ENCODE results near the gene TCEA3. TPM values are rescaled to one million over a fixed set of nuclear protein-coding genes. Genes with fewer than 3 reads are reported as not detected.

The TCEA3 gene
- total RNA-seq, 2 experiments from 2014 or later = 11.4 to 12.1 TPM

DNA sequence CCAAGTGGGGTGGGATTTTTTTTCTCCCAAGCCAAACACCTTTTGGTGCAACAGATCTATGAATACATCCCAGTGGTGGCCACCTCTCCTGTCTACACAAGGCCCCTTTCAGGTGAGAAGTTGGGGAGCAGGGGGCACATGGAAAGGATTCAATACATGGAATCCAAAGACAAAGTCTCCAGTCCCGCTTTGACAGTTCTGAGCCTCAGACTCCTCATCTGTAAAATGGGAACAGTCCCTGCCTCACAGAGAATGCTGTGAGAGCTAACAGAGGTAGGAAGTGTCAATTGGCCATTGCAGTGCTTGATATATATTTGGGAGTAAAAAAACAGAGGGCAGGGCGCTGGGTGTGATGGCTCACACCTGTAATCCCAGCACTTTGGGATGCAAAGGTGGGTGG, 28.2 kb downstream of the TCEA3 start:
- H3K4me1 Mint-ChIP-seq (ENCODE audit: low read depth) = peaks cover 3% of the 10 kb centered on the region
- ChIA-PET CTCF (interaction anchor here (3.8 kb wide), 1 partner anchor 8 kb away, joined by 22 read pairs; no protein-coding TSS in a partner anchor), POLR2A (no interaction called here)
- ATAC-seq = no peak
- H3K27ac Mint-ChIP-seq = no peak overlapping the region
- DNase-seq = no peak
- peaks cover 2% of the 10 kb centered on the region for H3K36me3 Mint-ChIP-seq (ENCODE audit: low read depth)
- no peaks in the 10 kb centered on the region for H3K9me3 Mint-ChIP-seq (ENCODE audit: insufficient read depth)
- H3K27me3 Mint-ChIP-seq (ENCODE audit: low read depth) = no peaks in the 10 kb centered on the region
- no peak overlapping the region for H3K4me3 Mint-ChIP-seq

DNA sequence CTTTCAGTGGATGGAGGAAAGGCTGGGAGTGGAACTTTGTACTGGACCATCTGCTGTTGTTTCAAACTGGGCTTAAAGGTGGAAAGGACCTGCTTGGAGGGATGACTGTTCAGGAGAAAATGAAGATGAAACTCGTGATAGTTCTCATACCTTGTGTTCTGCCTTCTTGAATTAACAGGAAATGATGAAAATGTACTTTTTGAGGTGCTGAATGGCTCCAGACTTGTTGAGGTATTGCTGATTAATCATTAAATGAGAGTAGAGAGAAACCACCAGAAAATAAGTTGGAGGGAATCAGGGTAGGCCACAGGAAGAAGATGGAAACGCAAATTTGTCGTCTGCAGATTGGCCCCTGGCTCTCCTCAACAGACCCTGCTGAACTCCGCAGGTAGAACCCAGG, 28.7 kb downstream of the TCEA3 start:
- Mint-ChIP-seq H3K27ac (no peak overlapping the region), H3K36me3 (ENCODE audit: low read depth) (peaks cover 2% of the 10 kb centered on the region), H3K4me1 (ENCODE audit: low read depth) (peaks cover 3% of the 10 kb centered on the region), H3K27me3 (ENCODE audit: low read depth) (no peaks in the 10 kb centered on the region), H3K4me3 (no peak overlapping the region), H3K9me3 (ENCODE audit: insufficient read depth) (no peaks in the 10 kb centered on the region)
- POLR2A ChIA-PET = no interaction called here
- CTCF ChIA-PET = interaction anchor here (3.8 kb wide), 1 partner anchor 8 kb away, joined by 22 read pairs; no protein-coding TSS in a partner anchor
- ATAC-seq = no peak
- no peak for DNase-seq

DNA sequence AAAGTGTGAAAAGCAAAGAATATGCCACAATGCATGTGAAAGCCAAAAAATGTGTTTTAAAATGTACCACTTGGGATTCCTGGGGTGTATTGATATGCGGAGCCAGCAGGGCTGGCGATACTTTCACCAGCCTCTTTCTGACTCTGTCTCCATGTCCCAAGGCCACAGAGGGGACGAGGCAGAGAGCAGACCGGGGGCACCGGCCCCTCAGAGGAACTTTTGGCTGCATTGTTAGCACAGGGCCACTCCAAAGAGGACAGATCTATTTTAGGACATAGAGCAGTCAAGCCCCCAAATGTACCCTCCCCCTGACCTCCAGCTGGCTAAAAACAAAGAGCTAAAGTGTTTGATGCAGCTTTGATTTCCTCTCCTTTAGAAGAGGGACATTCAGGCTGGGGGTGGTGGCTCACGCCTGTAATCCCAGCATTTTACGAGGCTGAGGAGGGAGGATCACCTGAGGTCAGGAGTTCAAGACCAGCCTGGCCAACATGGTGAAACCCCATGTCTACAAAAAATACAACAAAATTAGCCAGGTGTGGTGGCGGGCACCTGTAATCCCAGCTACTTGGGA, 29.3 kb downstream of the TCEA3 start:
- Mint-ChIP-seq H3K27ac (no peak overlapping the region), H3K36me3 (ENCODE audit: low read depth) (peaks cover 2% of the 10 kb centered on the region), H3K27me3 (ENCODE audit: low read depth) (no peaks in the 10 kb centered on the region), H3K4me1 (ENCODE audit: low read depth) (peaks cover 3% of the 10 kb centered on the region), H3K9me3 (ENCODE audit: insufficient read depth) (no peaks in the 10 kb centered on the region), H3K4me3 (no peak overlapping the region)
- DNase-seq = no peak
- no peak for ATAC-seq
- ChIA-PET POLR2A (interaction anchor here (1.9 kb wide), 1 partner anchor 51 kb away, joined by 4 read pairs; the partner anchor contains the start of gene HNRNPR), CTCF (interaction anchor here (3.8 kb wide), 1 partner anchor 9 kb away, joined by 22 read pairs; no protein-coding TSS in a partner anchor)

DNA sequence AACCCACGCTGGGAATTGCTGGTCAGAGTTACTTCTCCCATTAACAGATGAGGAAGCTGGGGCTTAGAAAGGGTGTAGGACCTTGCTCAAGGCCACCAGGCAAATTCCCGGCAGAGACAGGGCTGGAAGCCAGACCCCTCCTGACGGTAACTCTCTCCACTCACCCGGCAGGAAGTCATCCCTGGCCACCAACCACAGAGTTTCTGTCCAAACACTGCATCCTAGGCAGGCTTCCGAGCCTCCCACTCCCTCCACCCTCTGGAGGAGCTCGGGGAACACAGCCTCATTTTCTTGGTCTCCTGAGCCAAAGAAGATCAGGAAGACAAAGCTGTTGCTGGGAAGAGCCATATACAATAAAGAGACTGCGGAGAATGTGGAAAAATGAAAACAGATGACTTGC, 29.9 kb downstream of the TCEA3 start:
- CTCF ChIA-PET = interaction anchor here (3.8 kb wide), 1 partner anchor 9 kb away, joined by 22 read pairs; no protein-coding TSS in a partner anchor
- no peak for ATAC-seq
- H3K4me3 Mint-ChIP-seq = no peak overlapping the region
- H3K9me3 Mint-ChIP-seq (ENCODE audit: insufficient read depth) = no peaks in the 10 kb centered on the region
- peaks cover 2% of the 10 kb centered on the region for H3K36me3 Mint-ChIP-seq (ENCODE audit: low read depth)
- no peaks in the 10 kb centered on the region for H3K27me3 Mint-ChIP-seq (ENCODE audit: low read depth)
- peaks cover 3% of the 10 kb centered on the region for H3K4me1 Mint-ChIP-seq (ENCODE audit: low read depth)
- H3K27ac Mint-ChIP-seq = no peak overlapping the region
- no peak for DNase-seq
- POLR2A ChIA-PET = interaction anchor here (1.9 kb wide), 1 partner anchor 50 kb away, joined by 4 read pairs; the partner anchor contains the start of gene HNRNPR

DNA sequence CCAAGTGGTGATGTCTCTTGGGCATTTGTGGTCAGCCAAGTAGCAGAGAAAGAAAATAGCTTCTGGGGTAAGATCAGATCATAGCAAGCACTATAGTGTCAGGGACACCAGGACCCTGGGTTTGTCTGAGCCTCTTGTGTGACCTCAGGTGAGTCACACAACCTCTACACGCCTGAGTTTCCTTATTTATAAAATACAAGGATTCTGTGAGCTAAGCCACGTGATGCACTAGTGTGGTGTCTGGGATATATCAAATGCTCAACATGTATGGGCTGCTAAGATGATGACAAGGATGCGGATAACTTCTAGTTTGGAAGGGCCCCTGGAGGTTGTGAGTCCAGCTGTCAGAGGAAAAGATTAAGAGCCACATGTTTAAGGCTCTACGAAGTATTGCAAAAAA, 30.4 kb downstream of the TCEA3 start:
- POLR2A ChIA-PET = interaction anchor here (1.9 kb wide), 1 partner anchor 50 kb away, joined by 4 read pairs; the partner anchor contains the start of gene HNRNPR

DNA sequence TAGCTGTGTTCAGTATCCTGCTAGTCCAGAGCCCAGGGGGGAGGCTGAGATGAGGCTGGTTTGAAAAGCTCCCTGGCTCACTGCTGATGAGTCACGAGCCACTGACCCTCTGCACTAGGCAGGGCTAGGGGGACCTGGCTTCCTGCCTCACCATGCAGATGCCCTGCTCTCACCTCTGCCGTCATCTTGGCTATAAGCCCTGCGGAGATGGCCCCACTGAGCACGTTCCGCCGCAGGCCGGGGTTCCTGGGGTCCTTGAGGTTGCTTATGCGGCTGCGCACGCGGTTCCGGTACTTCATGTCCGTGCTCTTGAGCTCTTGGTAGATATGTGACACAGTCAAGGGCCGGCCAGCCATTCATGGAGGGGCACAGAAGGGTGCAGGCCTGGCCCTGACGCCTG, 30.8 kb downstream of the TCEA3 start:
- Mint-ChIP-seq H3K9me3 (ENCODE audit: insufficient read depth) (no peaks in the 10 kb centered on the region), H3K27ac (no peak overlapping the region), H3K4me1 (ENCODE audit: low read depth) (peaks cover 3% of the 10 kb centered on the region), H3K27me3 (ENCODE audit: low read depth) (no peaks in the 10 kb centered on the region), H3K4me3 (no peak overlapping the region), H3K36me3 (ENCODE audit: low read depth) (peaks cover 2% of the 10 kb centered on the region)
- no peak for ATAC-seq
- no peak for DNase-seq
- CTCF ChIA-PET = interaction anchor here (3.8 kb wide), 1 partner anchor 10 kb away, joined by 22 read pairs; no protein-coding TSS in a partner anchor
- POLR2A ChIA-PET = interaction anchor here (1.9 kb wide), 1 partner anchor 49 kb away, joined by 4 read pairs; the partner anchor contains the start of gene HNRNPR

More for the DNA sequence above, 30.4 kb downstream of the TCEA3 start:
- CTCF ChIA-PET = interaction anchor here (3.8 kb wide), 1 partner anchor 10 kb away, joined by 22 read pairs; no protein-coding TSS in a partner anchor
- peaks cover 2% of the 10 kb centered on the region for H3K36me3 Mint-ChIP-seq (ENCODE audit: low read depth)
- no peak overlapping the region for H3K27ac Mint-ChIP-seq
- no peaks in the 10 kb centered on the region for H3K27me3 Mint-ChIP-seq (ENCODE audit: low read depth)
- no peaks in the 10 kb centered on the region for H3K9me3 Mint-ChIP-seq (ENCODE audit: insufficient read depth)
- no peak overlapping the region for H3K4me3 Mint-ChIP-seq
- no peak for DNase-seq
- H3K4me1 Mint-ChIP-seq (ENCODE audit: low read depth) = peaks cover 3% of the 10 kb centered on the region
- ATAC-seq = no peak

DNA sequence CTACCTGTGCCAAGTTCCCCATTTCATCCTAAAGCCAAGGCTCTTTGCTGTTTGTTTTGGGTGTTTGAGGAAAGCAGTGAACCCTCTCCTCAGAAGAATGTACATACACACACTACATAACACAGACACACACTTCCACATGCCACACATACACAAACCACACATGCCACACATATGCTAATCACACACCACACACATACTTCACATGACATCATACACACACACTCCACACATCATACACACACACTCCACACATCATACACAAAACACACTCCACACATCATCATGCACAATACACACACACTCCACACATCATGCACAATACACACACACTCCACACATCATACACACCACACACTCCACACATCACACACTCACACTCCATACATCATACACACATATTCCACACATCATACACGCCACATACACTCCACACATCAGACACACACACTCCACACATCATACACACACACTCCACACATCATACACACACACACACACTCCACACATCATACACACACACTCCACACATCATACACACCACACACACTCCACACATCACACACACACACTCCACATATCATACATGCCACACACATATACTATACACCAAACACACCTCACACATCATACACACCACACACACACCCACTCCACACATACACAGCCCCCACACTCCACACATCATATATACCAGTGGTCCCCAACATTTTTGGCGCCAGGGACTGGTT, 32.3 kb downstream of the TCEA3 start:
- no peak overlapping the region for H3K27ac Mint-ChIP-seq
- DNase-seq (no peak), ATAC-seq (no peak)
- H3K27me3 Mint-ChIP-seq (ENCODE audit: low read depth) = no peaks in the 10 kb centered on the region
- ChIA-PET POLR2A (no interaction called here), CTCF (no interaction called here)
- H3K9me3 Mint-ChIP-seq (ENCODE audit: insufficient read depth) = no peaks in the 10 kb centered on the region
- H3K4me1 Mint-ChIP-seq (ENCODE audit: low read depth) = peaks cover 3% of the 10 kb centered on the region
- H3K36me3 Mint-ChIP-seq (ENCODE audit: low read depth) = peaks cover 2% of the 10 kb centered on the region
- H3K4me3 Mint-ChIP-seq = no peak overlapping the region

DNA sequence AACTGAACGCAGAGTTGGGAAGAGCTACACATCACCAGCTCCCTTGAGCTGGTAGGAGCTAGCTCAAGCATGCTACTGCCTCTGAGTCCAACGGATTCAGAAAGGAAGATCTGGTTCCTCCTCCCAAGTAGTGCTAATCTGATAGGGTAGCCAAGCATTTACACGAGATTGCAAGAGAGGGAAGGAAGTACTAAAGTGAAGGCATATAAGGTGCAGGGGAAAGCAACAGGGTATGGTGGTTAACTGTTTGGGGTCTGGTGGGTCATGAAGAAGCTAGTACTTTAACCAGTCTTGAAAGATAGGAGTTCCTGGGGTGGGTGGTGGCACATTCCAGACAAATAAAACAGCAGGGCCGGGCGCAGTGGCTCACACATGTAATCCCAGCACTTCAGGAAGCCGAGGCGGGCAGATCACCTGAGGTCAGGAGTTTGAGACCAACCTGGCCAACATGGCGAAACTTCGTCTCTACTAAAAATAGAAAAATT, 34.7 kb downstream of the TCEA3 start:
- Mint-ChIP-seq H3K4me1 (ENCODE audit: low read depth) (no peaks in the 10 kb centered on the region), H3K27ac (no peak overlapping the region), H3K4me3 (no peak overlapping the region), H3K27me3 (ENCODE audit: low read depth) (no peaks in the 10 kb centered on the region), H3K36me3 (ENCODE audit: low read depth) (no peaks in the 10 kb centered on the region), H3K9me3 (ENCODE audit: insufficient read depth) (no peaks in the 10 kb centered on the region)
- DNase-seq = no peak
- ChIA-PET POLR2A (interaction anchor here (0.7 kb wide), 1 partner anchor 168 kb away, joined by 3 read pairs; no protein-coding TSS in a partner anchor), CTCF (interaction anchor here (0.5 to 5.3 kb wide), 3 partner anchors 14 to 109 kb away, joined by 3 to 21 read pairs (median 4); partner anchors contain the start of gene HNRNPR)
- no peak for ATAC-seq

DNA sequence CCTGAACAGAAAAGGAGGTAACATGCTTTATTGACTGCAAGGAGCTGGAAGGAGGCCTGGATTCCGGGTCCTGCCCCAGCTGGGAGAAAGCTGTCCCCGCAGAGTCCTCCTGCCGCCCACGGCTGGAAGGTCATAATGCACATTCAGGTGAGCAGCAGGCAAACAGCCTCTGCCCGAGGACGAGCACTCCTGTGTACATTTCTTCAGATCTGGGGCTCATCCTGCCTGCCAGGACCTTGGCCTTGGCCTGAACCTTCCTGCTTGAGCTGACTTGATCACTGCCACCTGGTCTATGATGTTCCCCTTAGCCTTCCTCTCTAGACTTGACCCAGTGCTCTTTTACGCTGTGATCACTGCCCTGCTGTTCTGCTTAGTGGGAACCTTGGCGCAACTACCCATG, 37.1 kb downstream of the TCEA3 start:
- Mint-ChIP-seq H3K9me3 (ENCODE audit: insufficient read depth) (no peaks in the 10 kb centered on the region), H3K4me1 (ENCODE audit: low read depth) (no peaks in the 10 kb centered on the region), H3K27ac (no peak overlapping the region), H3K36me3 (ENCODE audit: low read depth) (no peaks in the 10 kb centered on the region), H3K4me3 (no peak overlapping the region), H3K27me3 (ENCODE audit: low read depth) (no peaks in the 10 kb centered on the region)
- ChIA-PET POLR2A (no interaction called here), CTCF (interaction anchor here (5.3 kb wide), 1 partner anchor 16 kb away, joined by 21 read pairs; no protein-coding TSS in a partner anchor)
- ATAC-seq (no peak), DNase-seq (no peak)

DNA sequence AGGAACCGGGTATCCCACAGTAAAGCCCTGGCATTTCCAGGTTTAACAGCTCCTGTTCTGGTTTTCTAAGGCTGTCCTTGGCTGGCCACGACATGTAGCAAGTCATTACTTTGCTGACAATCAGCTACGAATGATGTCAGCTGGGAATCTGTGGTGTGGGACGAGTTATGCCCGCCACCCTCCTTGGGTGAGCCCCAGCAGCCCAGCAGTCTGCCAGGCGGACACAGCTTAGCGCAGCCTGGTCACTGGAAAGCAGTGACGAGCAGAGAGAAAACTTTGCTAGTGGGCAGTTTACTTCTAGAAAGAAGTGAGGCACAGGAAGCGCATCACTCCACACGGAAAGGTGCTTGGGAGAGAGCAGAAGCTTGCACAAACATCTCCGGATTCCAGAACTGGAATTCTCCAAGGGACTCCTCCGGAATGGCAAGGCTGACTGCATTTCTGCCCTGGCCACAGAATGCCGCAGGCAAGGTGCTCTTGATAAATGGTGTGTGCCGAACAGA, 39.4 kb downstream of the TCEA3 start:
- Mint-ChIP-seq H3K27me3 (ENCODE audit: low read depth) (no peaks in the 10 kb centered on the region), H3K27ac (no peak overlapping the region), H3K36me3 (ENCODE audit: low read depth) (no peaks in the 10 kb centered on the region), H3K4me3 (no peak overlapping the region), H3K9me3 (ENCODE audit: insufficient read depth) (no peaks in the 10 kb centered on the region), H3K4me1 (ENCODE audit: low read depth) (no peaks in the 10 kb centered on the region)
- ATAC-seq = no peak
- no peak for DNase-seq
- POLR2A ChIA-PET = no interaction called here
- CTCF ChIA-PET = interaction anchor here (1.1 kb wide), 1 partner anchor 19 kb away, joined by 5 read pairs; no protein-coding TSS in a partner anchor

DNA sequence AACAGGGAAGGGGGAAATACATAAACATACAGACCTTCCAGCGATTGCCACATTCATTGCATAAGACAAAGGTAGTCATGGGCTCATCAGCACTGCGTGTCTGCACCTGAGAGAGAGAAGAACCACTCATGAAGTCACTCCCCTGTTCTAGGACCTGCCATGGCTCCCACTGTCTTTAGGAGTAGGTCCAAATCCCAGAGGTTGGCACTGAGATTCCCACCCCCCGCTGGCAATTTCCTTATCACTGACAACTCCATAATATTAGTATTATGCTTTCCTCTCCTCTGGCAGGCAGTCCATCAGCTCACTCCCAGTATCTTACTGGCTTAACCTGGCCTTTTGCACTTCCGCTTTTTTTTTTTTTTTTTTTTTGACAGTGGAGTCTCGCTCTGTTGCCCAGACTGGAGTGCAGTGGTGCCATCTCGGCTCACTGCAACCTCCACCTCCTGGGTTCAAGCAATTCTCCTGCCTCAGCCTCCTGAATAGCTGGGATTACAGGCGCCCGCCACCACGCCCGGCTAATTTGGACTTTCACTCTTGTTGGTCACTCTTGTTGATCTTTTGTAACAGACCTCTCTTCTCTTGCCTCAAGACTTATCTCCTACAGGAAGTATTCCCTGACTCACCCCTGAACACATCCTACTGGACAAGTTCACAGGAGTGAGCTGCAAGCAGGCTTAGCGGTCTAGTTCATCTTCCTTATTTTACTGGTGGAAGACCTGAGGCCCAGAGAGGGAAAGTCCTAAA, 40.1 kb downstream of the TCEA3 start:
- Mint-ChIP-seq H3K27me3 (ENCODE audit: low read depth) (no peaks in the 10 kb centered on the region), H3K27ac (no peak overlapping the region), H3K9me3 (ENCODE audit: insufficient read depth) (no peaks in the 10 kb centered on the region), H3K4me1 (ENCODE audit: low read depth) (no peaks in the 10 kb centered on the region), H3K4me3 (no peak overlapping the region), H3K36me3 (ENCODE audit: low read depth) (no peaks in the 10 kb centered on the region)
- ATAC-seq (no peak), DNase-seq (no peak)
- POLR2A ChIA-PET = no interaction called here
- CTCF ChIA-PET = interaction anchor here (1.1 kb wide), 1 partner anchor 20 kb away, joined by 5 read pairs; no protein-coding TSS in a partner anchor

All from activated CD8-positive, alpha-beta T cell treated with anti-CD3 and anti-CD28 coated beads, Interleukin-2, amount 10 ng/mL, durations not matched to agents 7 days and 5 days (primary cell).